Neutrophil (primary cell): ENCODE measurements around the gene STK17A.
A peak's percentile ranks its signal among the peaks of the same experiment; 100 is the strongest.

Experiments
- H3K27ac ChIP-seq: fragments of 200-600 bp; sonication (generic); 2 replicates; pipeline ENCODE4 v1.5.1; 2016; ENCODE audit warnings: mild to moderate bottlenecking, moderate library complexity
- H3K27me3 ChIP-seq: fragments of 200-600 bp; sonication (generic); 2 replicates; pipeline ENCODE4 v1.6.0; 2016; ENCODE audit warnings: mild to moderate bottlenecking
- H3K36me3 ChIP-seq: fragments of 200-600 bp; sonication (generic); 2 replicates; pipeline ENCODE4 v1.5.1; 2017
- H3K4me1 ChIP-seq, 2 experiments: fragments of 200-600 bp in 1 of 2; sonication (generic) in 1 of 2; 1 replicate in 1 of 2; 2 replicates in 1 of 2; pipeline versions ENCODE4 v1.5.1 to v1.6.1; 2013 to 2016; ENCODE audit warnings: low read depth in 1 of 2, low read length in 1 of 2, mild to moderate bottlenecking in 1 of 2, moderate library complexity in 1 of 2; ENCODE audit not compliant: control insufficient read depth in 1 of 2, insufficient read depth in 1 of 2
- H3K4me3 ChIP-seq, 2 experiments: fragments of 200-600 bp in 1 of 2; sonication (generic) in 1 of 2; 1 replicate in 1 of 2; 2 replicates in 1 of 2; pipeline ENCODE4 v1.5.1; 2013 to 2016; ENCODE audit warnings: low read depth in 1 of 2, low read length in 1 of 2, mild to moderate bottlenecking in 1 of 2, moderate library complexity in 1 of 2
- H3K9me3 ChIP-seq: fragments of 200-600 bp; sonication (generic); 2 replicates; pipeline ENCODE4 v1.5.1; 2016
- TF ChIP-seq, protein P1 (sequence below): fragments of 200-600 bp; sonication (generic); IDR thresholded peaks from 2 replicates; pipeline ENCODE4 v1.5.1; 2016; ENCODE audit warnings: antibody characterized with exemption

Gene STK17A

DNA sequence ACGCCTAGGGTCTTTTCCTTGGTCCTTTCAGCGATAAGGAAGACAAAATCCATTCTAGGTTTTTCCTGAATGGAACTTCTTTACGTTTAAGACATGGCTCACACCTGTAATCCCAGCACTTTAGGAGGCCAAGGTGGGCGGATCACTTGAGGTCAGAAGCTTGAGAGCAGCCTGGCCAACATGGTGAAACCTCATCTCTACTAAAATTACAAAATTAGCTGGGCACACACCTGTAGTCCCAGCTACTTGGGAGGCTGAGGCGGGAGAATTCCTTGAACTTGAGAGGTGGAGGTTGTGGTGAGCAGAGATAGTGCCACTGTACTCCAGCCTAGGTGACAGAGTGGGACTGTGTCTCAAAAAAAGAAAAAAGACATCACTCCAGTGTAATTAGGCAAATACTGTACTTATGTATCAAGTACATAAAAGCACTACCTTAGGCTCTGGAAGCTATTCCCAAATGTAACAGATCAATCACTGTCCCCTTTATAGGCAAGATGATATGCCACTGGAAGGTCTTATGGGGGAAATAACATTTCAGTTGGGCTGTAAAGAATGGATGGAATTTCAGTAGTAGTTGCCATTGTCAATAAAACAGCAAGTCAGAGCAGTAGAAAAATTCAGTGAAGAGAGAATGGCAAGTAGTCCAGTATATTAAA lies 5.7 kb downstream of the STK17A start:
- H3K27ac ChIP-seq = peak overlapping the region; percentile 37
- peaks cover 85 to 93% of the 10 kb centered on the region in 2 experiments for H3K4me1 ChIP-seq
- H3K4me3 ChIP-seq = no peak overlapping the region
- no peaks in the 10 kb centered on the region for H3K9me3 ChIP-seq
- no peaks in the 10 kb centered on the region for H3K27me3 ChIP-seq
- TF ChIP-seq, protein P1, sequence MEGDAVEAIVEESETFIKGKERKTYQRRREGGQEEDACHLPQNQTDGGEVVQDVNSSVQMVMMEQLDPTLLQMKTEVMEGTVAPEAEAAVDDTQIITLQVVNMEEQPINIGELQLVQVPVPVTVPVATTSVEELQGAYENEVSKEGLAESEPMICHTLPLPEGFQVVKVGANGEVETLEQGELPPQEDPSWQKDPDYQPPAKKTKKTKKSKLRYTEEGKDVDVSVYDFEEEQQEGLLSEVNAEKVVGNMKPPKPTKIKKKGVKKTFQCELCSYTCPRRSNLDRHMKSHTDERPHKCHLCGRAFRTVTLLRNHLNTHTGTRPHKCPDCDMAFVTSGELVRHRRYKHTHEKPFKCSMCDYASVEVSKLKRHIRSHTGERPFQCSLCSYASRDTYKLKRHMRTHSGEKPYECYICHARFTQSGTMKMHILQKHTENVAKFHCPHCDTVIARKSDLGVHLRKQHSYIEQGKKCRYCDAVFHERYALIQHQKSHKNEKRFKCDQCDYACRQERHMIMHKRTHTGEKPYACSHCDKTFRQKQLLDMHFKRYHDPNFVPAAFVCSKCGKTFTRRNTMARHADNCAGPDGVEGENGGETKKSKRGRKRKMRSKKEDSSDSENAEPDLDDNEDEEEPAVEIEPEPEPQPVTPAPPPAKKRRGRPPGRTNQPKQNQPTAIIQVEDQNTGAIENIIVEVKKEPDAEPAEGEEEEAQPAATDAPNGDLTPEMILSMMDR = no peak
- no peaks in the 10 kb centered on the region for H3K36me3 ChIP-seq

DNA sequence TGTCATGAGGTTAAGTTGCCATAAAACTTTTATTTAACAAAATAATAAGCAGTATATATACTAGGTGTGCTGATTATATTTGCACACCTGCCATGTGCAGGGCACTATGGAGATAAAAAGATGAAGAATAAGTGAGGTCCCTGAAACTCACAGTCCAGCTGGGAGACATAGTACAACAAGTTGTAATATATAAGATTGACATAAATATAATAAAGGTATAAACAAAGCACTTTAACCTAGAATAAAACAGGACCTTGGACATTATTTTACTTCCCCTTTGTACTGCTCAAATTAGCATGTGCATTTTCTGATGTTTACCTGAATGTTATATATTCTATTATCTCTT lies 6.2 kb downstream of the STK17A start:
- TF ChIP-seq, protein P1 = no peak
- H3K36me3 ChIP-seq = no peaks in the 10 kb centered on the region
- H3K27me3 ChIP-seq = no peaks in the 10 kb centered on the region
- peaks cover 85 to 92% of the 10 kb centered on the region in 2 experiments for H3K4me1 ChIP-seq
- peak overlapping the region; percentile 37 for H3K27ac ChIP-seq
- H3K4me3 ChIP-seq = no peak overlapping the region
- no peaks in the 10 kb centered on the region for H3K9me3 ChIP-seq

DNA sequence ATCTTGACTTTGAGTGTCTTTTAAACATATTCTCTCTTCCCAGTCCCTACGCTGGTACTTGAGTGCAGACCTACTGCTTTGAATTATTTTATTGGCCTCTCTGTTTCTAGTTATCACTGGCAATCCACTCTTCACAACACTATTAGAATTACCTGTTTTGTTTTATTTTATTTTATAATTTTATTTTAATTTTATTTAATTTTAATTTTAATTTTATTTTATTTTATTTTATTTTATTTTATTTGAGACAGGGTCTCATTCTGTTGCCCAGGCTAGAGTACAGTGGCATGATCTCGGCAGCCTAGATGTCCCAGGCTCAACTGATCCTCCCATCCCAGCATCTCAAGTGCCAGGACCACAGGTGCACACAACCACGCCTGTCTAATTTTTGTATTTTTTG lies 6.8 kb downstream of the STK17A start:
- H3K9me3 ChIP-seq = no peaks in the 10 kb centered on the region
- no peaks in the 10 kb centered on the region for H3K27me3 ChIP-seq
- TF ChIP-seq, protein P1 = no peak
- H3K4me1 ChIP-seq = peaks cover 79 to 86% of the 10 kb centered on the region in 2 experiments
- peak overlapping the region; percentile 37 for H3K27ac ChIP-seq
- H3K4me3 ChIP-seq = no peak overlapping the region
- no peaks in the 10 kb centered on the region for H3K36me3 ChIP-seq

DNA sequence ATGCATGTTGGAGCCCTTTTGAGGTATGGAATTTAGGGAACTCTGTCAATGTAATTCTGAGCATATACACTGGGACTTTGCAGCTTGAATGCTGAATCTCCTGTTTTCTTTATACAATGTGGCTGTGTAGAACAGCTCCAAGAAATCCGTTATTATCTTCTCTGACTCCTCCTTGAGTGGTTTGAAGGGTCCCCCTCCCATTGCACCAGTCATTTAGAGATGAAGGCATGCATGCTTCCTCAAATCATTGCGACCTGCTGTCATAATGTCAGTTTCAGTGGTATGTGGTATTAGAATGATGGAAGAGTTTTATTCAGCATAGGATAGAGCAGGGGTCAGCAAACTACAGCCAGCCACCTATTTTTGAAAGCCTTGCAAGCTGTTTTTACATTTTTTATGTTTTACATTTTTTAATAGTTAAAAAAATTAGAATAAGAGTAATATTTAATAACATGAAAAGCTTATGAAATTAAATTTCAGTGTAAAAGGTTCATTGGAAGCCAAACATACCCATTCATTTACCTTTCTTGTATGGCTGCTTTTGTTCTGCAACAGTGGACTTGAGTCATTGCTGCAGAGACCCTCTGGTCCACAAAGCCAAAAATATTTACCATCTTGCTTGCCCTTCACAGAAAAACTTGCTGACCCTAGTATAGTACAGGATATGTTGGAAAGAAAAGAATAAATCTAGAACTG lies 8.1 kb downstream of the STK17A start:
- H3K27ac ChIP-seq = peak overlapping the region; percentile 69

DNA sequence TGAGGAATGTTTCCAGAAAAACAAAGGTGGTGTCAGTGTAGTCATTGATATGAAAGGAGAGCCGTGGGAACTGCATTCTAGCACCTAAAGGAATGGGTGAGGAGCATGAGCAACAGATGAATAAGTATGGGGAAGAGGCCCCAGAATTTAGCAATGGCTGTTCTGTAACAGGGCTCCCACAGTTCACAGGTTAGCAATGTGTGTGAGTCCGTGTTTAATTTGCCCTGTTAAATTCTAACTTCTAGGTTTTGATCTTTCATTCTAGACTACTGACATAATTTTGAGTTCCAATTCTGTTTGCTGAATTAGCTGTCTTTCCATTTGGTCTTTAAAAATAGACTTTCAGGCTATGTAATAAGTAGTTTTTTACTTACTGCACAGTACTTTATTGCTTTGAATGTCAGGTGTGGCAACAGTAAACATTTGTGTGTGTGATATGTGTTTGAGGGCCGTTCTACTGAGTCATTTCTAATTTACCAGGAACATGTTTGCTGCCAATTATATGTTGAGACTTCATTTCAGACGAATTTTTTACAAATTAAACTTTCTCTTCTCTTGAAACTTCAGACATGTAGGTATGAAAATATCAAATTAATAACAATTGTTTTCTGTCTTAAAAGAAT lies 8.8 kb downstream of the STK17A start:
- peak overlapping the region; percentile 69 for H3K27ac ChIP-seq
- no peaks in the 10 kb centered on the region for H3K9me3 ChIP-seq
- peaks cover 60 to 67% of the 10 kb centered on the region in 2 experiments for H3K4me1 ChIP-seq
- no peak overlapping the region for H3K4me3 ChIP-seq
- TF ChIP-seq, protein P1 = no peak
- H3K27me3 ChIP-seq = no peaks in the 10 kb centered on the region
- peaks cover 9% of the 10 kb centered on the region for H3K36me3 ChIP-seq

More for the DNA sequence above, 8.1 kb downstream of the STK17A start:
- TF ChIP-seq, protein P1 = no peak
- Histone ChIP-seq H3K4me3 (no peak overlapping the region), H3K9me3 (no peaks in the 10 kb centered on the region), H3K4me1 (peaks cover 66 to 73% of the 10 kb centered on the region in 2 experiments), H3K36me3 (peaks cover 2% of the 10 kb centered on the region), H3K27me3 (no peaks in the 10 kb centered on the region)
